ENCODE measurements around the gene TMEM201.

TMEM201 gene

GRCh38 chr1:9586147-9586766, 2.5 kb upstream of the TMEM201 start:
- DNase-seq: no peak

- no peak for DNase-seq
Measured at GRCh38 chr1:9589144-9589718, 520 bp downstream of the TMEM201 start.

GRCh38 chr1:9589719-9590157, 1.0 kb downstream of the TMEM201 start:
- DNase-seq: no peak

GRCh38 chr1:9590201-9590600, 1.5 kb downstream of the TMEM201 start:
- DNase-seq: no peak

- no peak for DNase-seq
Measured at GRCh38 chr1:9590945-9591668, 2.4 kb downstream of the TMEM201 start.

- peak; percentile 79 for DNase-seq
Measured at GRCh38 chr1:9591669-9592509, 3.2 kb downstream of the TMEM201 start.

- no peak for DNase-seq
Measured at GRCh38 chr1:9592510-9593075, 3.9 kb downstream of the TMEM201 start.

GRCh38 chr1:9593147-9593491, 4.4 kb downstream of the TMEM201 start:
- DNase-seq: no peak

- DNase-seq: peak; percentile 70
Measured at GRCh38 chr1:9593492-9594465, 5.1 kb downstream of the TMEM201 start.

- DNase-seq: no peak
Measured at GRCh38 chr1:9594471-9595155, 5.9 kb downstream of the TMEM201 start.

- DNase-seq: no peak
Measured at GRCh38 chr1:9595156-9595967, 6.7 kb downstream of the TMEM201 start.

- DNase-seq: no peak
Measured at GRCh38 chr1:9595968-9596340, 7.2 kb downstream of the TMEM201 start.

GRCh38 chr1:9596415-9597123, 7.9 kb downstream of the TMEM201 start:
- no peak for DNase-seq

- no peak for DNase-seq
Measured at GRCh38 chr1:9597361-9598315, 8.9 kb downstream of the TMEM201 start.

- DNase-seq: no peak
Measured at GRCh38 chr1:9598316-9598700, 9.6 kb downstream of the TMEM201 start.

- DNase-seq: no peak
Measured at GRCh38 chr1:9599741-9600140, 11.0 kb downstream of the TMEM201 start.

GRCh38 chr1:9600861-9601834, 12.4 kb downstream of the TMEM201 start:
- no peak for DNase-seq

Data from NCI-H1694 treated with DMSO at 0.1 percent for 48 hours (cell line).